GM12892 (cell line): ENCODE measurements around the gene OR10G8.
"Not testable (repeated sequence)": the region's sequence is repeated elsewhere in the genome, so short reads cannot be mapped to it uniquely, and the experiment has no call there.

Experiments
- POLR2A ChIP-seq: IDR thresholded peaks from 2 replicates; pipeline ENCODE4 v1.6.1; 2011; ENCODE audit warnings: low read depth, low read length, control low read depth
- POLR2AphosphoS5 ChIP-seq: IDR thresholded peaks from 2 replicates; pipeline ENCODE4 v1.6.1; 2011; ENCODE audit warnings: low read depth, low read length, control low read depth

GRCh38 chr11:124015837-124016236 is 10.8 kb upstream of the OR10G8 start:
- TF ChIP-seq POLR2AphosphoS5, POLR2A: not testable (repeated sequence)
